NCI-H1105 (cell line): Measurements from ENCODE around the gene TNNT3.

Source experiments
- DNase-seq: peaks from one replicate; lab custom pipeline; 2025; lab: John Stamatoyannopoulos, UW

TNNT3 gene

DNA sequence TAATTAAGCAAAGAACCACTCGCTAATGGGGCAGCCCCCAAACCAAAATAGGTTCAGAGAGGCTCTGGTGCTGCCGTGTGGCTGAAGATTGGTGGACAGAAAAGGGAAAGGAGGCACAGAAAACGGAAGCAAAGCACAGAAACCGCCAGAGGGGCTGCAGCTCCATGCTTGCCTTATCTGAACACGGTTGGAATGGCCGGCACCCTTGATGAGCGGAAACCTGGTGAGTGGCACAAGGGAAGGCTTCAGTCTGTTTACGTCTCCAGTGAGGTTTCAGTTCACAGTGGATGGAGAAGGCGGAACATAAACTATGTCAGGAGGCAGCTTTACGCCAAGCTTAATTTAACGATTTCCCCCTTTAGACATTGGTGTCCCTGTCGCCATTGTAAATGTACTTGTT is 22.6 kb upstream of the TNNT3 start:
- no peak for DNase-seq

DNA sequence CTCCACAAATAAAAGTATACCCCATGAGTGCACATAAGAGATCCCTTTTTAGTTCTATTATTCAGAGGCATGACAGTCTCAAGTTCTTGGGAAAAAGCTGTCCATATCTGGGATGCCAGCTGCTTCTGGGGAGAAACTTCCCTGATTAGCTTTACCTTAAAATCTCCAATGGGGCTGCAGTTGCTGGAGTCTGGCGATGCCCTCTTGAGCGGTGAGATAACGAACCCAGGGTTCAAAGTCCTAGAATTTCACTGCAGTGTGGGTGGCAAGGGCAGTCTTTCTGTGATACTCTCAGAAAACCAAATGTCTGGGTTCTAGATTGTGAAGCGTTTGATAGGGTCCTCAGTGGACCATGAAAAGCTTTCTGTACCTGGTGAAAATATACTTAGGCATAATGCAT is 20.4 kb upstream of the TNNT3 start:
- DNase-seq, result no peak

- no peak for DNase-seq
These were observed 19.8 kb upstream of the TNNT3 start for GRCh38 chr11:1899686-1900085.

DNA sequence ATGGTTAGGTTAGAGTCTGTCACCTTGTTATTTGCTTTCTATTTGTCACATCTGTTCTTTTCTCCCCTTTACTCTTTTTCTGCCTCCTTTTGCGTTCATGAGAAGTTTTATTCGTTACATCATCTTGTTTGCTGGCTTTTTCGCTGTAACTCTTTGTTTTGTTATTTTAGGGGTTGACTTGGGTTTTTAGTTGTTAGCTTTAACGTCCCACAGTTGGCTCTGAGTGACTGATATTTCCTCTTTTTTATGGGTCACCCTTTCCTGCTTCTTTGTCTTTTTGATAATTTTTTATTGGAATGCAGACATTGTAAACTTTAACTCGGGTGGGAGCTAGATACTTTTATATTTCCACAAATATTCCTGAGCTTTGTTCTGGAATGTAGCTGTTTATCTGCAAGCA is 13.3 kb upstream of the TNNT3 start:
- no peak for DNase-seq

- no peak for DNase-seq
These were observed 12.7 kb upstream of the TNNT3 start for GRCh38 chr11:1906611-1907423.

DNA sequence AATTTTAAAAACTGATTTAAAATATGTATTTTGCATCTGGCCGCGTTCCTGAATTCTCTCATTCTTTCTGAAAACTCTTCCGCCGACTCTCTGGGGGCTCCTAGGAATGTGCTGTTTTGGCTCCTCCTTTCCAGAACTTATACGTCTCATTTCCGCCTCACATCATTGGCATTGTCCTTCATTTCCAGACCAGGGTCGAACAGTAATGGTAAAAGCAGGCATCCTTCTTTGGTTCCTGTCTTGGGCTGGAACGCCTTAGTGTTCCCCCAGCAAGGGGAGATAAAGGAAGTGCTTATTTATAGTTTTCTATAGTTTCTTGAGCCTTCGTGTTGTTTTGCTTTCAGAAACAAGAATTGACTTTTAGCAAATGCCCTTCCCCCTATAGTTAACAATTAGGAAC is 10.9 kb upstream of the TNNT3 start:
- no peak for DNase-seq

DNA sequence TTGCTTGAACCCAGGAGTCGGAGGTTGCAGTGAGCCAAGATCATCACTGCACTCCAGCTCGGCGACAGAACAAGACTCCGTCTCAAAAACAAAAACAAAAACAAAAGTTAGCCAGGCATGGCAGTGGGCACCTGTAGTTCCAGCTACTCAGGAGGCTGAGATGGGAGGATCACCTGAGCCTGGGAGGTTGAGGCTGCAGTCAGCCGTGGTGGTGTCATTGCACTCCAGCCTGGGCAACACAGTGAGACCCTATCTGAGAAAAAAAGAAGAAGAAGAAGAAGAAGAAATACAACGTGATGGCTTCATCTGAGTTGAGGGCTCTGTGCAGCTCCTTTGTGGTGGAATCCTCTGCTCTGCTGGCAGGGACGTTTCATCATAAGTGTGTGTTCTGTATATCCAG is 10.0 kb upstream of the TNNT3 start:
- no peak for DNase-seq

DNA sequence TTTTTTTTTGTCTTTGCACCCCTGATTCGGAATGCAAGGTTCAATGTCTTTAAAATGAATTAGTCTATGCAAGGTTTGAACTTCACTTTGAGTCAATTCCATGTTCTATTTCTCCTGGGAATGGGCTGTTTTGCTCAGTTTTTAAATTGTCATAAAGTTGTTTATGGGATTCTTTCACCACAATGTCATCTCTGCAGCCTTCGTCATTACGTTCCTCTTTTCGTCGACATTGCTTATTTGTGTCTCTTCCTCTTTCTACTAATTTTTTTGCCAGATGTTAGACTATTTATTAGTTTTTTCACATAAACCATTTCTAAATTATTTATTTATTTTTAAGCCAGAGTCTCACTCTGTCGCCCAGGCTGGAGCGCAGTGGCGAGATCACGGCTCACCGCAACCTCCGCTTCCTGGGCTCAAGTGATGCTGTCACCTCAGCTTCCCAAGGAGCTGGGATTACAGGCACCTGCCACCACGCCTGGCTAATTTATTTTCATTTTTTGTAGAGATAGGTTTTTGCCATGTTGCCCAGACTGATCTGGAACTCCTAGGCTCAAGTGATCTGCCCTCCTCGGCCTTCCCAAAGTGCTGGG is 7.1 kb upstream of the TNNT3 start:
- DNase-seq, result no peak

GRCh38 chr11:1913271-1914060 is 6.0 kb upstream of the TNNT3 start:
- no peak for DNase-seq

DNA sequence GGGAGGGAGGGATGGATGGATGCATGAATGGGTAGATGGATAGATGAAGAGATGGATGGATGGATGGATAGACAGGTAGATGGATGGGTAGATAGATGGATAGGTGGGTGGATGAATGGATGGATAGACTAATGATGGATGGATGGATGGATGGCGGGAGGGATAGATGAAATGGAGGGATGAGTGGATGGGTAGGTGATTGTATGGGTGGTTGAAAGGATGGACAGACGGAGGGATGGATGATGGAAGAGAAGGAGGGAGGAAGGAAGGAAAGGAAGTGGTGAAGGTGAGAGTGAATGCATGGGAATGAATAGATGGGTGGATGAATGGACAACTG is 3.7 kb upstream of the TNNT3 start:
- no peak for DNase-seq

- DNase-seq, result no peak
These were observed 3.1 kb upstream of the TNNT3 start for GRCh38 chr11:1916132-1916985.

DNA sequence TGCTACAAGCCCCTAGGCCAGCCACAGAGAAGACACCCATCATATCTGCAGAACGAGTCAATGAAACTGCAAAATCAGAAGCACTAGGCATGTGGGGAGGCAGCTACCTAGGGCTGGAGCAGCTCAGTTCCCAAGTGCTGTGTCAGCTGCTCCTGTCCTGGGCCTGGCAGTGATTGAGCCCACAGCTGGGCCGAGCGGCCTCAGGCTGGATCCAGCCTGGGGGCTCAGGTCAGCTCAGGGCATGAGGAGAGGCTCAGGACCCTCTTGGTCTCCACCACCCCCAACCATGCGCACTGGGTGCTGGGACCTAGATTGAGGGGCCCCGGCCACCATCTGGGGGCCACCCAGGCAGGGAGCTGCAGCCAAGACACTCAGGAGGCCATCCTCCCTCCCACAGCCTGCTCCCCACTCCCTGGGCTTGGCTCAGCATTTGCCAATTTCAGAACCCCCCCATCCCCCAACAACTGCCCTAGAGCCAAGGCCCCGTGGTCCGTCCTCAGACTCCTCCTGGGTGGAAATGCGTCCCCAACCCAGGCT is 2.4 kb upstream of the TNNT3 start:
- no peak for DNase-seq

- no peak for DNase-seq
These were observed 1.7 kb upstream of the TNNT3 start for GRCh38 chr11:1917523-1918435.

GRCh38 chr11:1918436-1919315 is 827 bp upstream of the TNNT3 start:
- no peak for DNase-seq

DNA sequence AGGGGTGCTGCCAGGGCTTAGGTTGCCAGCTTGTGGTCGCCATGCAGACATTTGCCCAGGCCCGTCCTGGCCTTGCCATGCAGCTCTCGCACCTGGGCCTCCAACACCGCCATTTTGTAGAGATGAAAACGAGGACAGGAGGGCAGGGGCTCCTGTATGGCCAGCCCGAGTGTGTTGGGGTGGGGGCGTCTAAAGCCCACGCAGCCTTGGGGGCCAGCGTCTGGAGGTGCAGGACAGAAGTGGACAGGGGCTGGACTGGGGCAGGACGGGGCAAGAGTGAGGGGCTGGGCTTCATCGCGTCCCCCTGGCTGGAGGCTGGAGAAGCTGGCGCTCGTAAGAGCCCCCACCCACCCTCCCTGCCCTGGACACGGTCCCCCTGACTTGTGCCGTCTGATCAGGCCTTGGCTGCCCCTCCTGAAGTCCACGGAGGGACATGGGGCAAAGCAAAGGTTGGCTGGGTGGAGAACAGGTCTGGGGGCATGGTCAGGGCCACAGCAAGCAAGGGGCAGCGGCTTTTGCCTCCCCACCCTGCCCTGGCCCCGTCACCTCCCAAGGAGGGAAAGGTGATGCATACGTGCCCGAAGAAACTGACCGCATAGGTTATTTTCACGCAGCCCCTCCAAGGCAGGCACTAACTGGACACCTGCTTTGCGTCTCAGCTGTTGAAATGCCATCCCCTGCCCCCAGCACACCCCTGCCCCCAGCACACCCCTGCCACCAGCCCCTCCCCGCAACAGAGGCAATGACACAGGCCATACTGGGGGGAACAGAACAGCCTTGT is 815 bp downstream of the TNNT3 start:
- DNase-seq, result no peak

DNA sequence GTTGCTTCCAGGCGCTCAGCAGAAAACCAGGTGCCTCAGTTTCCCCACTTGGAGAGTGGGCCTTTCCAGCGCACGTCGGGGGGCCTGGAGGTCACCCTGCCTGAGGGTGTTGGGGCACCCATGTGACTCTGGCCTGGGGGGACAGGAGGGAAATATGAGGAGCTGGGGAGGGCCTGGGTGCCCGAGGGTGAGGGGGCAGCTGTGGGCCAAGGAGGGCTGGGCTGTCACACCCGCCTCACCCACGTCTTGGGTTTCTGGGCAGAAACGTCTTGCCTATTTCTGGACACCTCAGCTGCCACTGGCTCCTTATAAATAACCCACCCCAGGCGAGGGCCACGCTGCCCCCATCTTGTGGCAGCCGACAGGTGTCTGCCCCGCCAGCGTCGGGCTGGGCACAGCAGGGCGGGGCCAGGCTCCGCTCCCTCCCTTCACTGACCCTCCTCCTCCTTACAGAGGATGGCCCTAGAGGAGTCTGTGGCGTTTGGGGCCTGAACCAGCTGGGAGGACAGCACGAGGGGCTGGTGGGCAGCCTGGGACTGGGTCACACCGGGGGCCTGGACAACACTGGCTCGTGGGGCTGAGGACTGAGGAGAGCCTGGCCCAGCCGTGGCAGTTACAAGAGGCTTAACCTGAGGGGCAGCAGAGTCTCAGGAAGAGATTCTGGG is 1.5 kb downstream of the TNNT3 start:
- DNase-seq, result no peak

- no peak for DNase-seq
These were observed 2.2 kb downstream of the TNNT3 start for GRCh38 chr11:1921574-1922141.

GRCh38 chr11:1922481-1923081 is 3.1 kb downstream of the TNNT3 start:
- no peak for DNase-seq
